Measurements from ENCODE around the gene LKAAEAR1.

Gene LKAAEAR1

GRCh38 chr20:64076061-64076997, 7.9 kb downstream of the LKAAEAR1 start:
- H3K4me3 ChIP-seq (replicated peaks; ENCODE audit: low read depth, low read length) = no peak overlapping the region
- DNase-seq (ENCODE audit: low read depth) = no peak
- no peak for TF ChIP-seq CTCF (IDR thresholded peaks at IDR 0.05; ENCODE audit: low read length, missing control alignments)

GRCh38 chr20:64075556-64075955, 8.6 kb downstream of the LKAAEAR1 start:
- DNase-seq (ENCODE audit: low read depth) = no peak
- no peak for TF ChIP-seq CTCF (IDR thresholded peaks at IDR 0.05; ENCODE audit: low read length, missing control alignments)
- H3K4me3 ChIP-seq (replicated peaks; ENCODE audit: low read depth, low read length) = no peak overlapping the region

GRCh38 chr20:64074963-64075362, 9.2 kb downstream of the LKAAEAR1 start:
- TF ChIP-seq CTCF (IDR thresholded peaks at IDR 0.05; ENCODE audit: low read length, missing control alignments) = no peak
- no peak for DNase-seq (ENCODE audit: low read depth)
- no peak overlapping the region for H3K4me3 ChIP-seq (replicated peaks; ENCODE audit: low read depth, low read length)

- DNase-seq (ENCODE audit: low read depth) = no peak
- no peak overlapping the region for H3K4me3 ChIP-seq (replicated peaks; ENCODE audit: low read depth, low read length)
- TF ChIP-seq CTCF (IDR thresholded peaks at IDR 0.05; ENCODE audit: low read length, missing control alignments) = no peak
These were observed 9.9 kb downstream of the LKAAEAR1 start for GRCh38 chr20:64074184-64074789.

- no peak overlapping the region for H3K4me3 ChIP-seq (replicated peaks; ENCODE audit: low read depth, low read length)
These were observed 10.6 kb downstream of the LKAAEAR1 start for GRCh38 chr20:64073476-64074183.

More at GRCh38 chr20:64073476-64074183, 10.6 kb downstream of the LKAAEAR1 start:
- DNase-seq (ENCODE audit: low read depth) = no peak
- TF ChIP-seq CTCF (IDR thresholded peaks at IDR 0.05; ENCODE audit: low read length, missing control alignments) = no peak

Measured in fibroblast of pulmonary artery (primary cell).